IMR-90 (cell line): ENCODE measurements around the gene YJEFN3. TPM values are rescaled to one million over a fixed set of nuclear protein-coding genes. Genes with fewer than 3 reads are reported as not detected.
A peak's percentile ranks its signal among the peaks of the same experiment; 100 is the strongest.

ENCODE experiments used
- ATAC-seq: fragments of 200-7000 bp; cut with Tn5 transposase; 2 replicates; pipeline ENCODE4 v1.9.1; 2020; ENCODE audit warnings: low read depth, mild to moderate bottlenecking, moderate library complexity
- BruUV-seq: library from RNA; stranded (reverse); fragments of 400-500 nt; replicated peaks from 2 replicates; lab custom pipeline; 2021; lab: Mats Ljungman, UMichigan
- CTCF ChIA-PET: fragments of 300-600 bp; formaldehyde crosslinking; extraction: SDS; loops from one replicate; lab custom pipeline; 2021; ENCODE audit warnings: antibody characterized with exemption; lab: Yijun Ruan, JAX
- POLR2A ChIA-PET: fragments of 300-600 bp; sonication (Branson Sonifier 250); formaldehyde crosslinking; loops from one replicate; lab custom pipeline; 2022; ENCODE audit warnings: antibody characterized with exemption; ENCODE audit not compliant: unreplicated experiment; lab: Charles Lee
- DNase-seq: peaks from one replicate; pipeline ENCODE4 v3.0.0; 2013
- H2AFZ ChIP-seq: replicated peaks from 2 replicates; pipeline ENCODE3; 2013; ENCODE audit warnings: low read length, mild to moderate bottlenecking; ENCODE audit not compliant: poor library complexity
- H2AK5ac ChIP-seq: 2 replicates; pipeline ENCODE4 v1.6.1; 2013; ENCODE audit warnings: low read depth, low read length, inconsistent platforms
- H2AK9ac ChIP-seq: replicated peaks from 2 replicates; pipeline ENCODE3; 2013; ENCODE audit warnings: mild to moderate bottlenecking, low read depth, low read length, moderate library complexity; ENCODE audit not compliant: poor library complexity
- H2BK120ac ChIP-seq: 2 replicates; pipeline ENCODE4 v1.6.1; 2013; ENCODE audit warnings: low read depth, low read length, inconsistent platforms
- H2BK15ac ChIP-seq: 3 replicates; pipeline ENCODE4 v1.6.1; 2013; ENCODE audit warnings: low read depth, low read length, inconsistent platforms
- H2BK20ac ChIP-seq: 2 replicates; pipeline ENCODE4 v1.6.1; 2013; ENCODE audit warnings: low read depth, mild to moderate bottlenecking, inconsistent platforms, low read length, moderate library complexity
- H2BK5ac ChIP-seq: 2 replicates; pipeline ENCODE4 v1.6.1; 2013; ENCODE audit warnings: mild to moderate bottlenecking, low read depth, low read length, inconsistent platforms; ENCODE audit not compliant: poor library complexity, severe bottlenecking
- H3K14ac ChIP-seq: replicated peaks from 2 replicates; pipeline ENCODE4 v1.6.1; 2013; ENCODE audit warnings: low read depth, low read length, inconsistent platforms
- H3K18ac ChIP-seq: 2 replicates; pipeline ENCODE4 v1.6.1; 2013; ENCODE audit warnings: low read depth, low read length, control low read depth
- H3K23ac ChIP-seq: 2 replicates; pipeline ENCODE4 v1.6.1; 2013; ENCODE audit warnings: low read depth, low read length, inconsistent platforms
- H3K27ac ChIP-seq: 2 replicates; pipeline ENCODE4 v1.5.1; 2013; ENCODE audit warnings: mild to moderate bottlenecking, control low read depth, low read length; ENCODE audit not compliant: insufficient read depth
- H3K27me3 ChIP-seq: 2 replicates; pipeline ENCODE4 v1.6.1; 2013; ENCODE audit warnings: low read length; ENCODE audit not compliant: control insufficient read depth, insufficient read depth
- H3K36me3 ChIP-seq: 2 replicates; pipeline ENCODE4 v1.6.1; 2013; ENCODE audit warnings: low read length, mixed read lengths; ENCODE audit not compliant: control insufficient read depth, insufficient read depth
- H3K4ac ChIP-seq: 2 replicates; pipeline ENCODE4 v1.6.1; 2013; ENCODE audit warnings: low read depth, low read length, inconsistent platforms
- H3K4me1 ChIP-seq: 2 replicates; pipeline ENCODE4 v1.6.1; 2013; ENCODE audit warnings: low read length, mixed read lengths; ENCODE audit not compliant: control insufficient read depth, insufficient read depth
- H3K4me2 ChIP-seq: 2 replicates; pipeline ENCODE4 v1.6.1; 2013; ENCODE audit warnings: low read depth, mild to moderate bottlenecking, control low read depth, low read length, moderate library complexity
- H3K4me3 ChIP-seq: 2 replicates; pipeline ENCODE4 v1.5.1; 2013; ENCODE audit warnings: low read depth, mild to moderate bottlenecking, control low read depth, low read length, moderate library complexity; ENCODE audit not compliant: insufficient read depth
- H3K56ac ChIP-seq: 2 replicates; pipeline ENCODE4 v1.6.1; 2013; ENCODE audit warnings: low read length, inconsistent platforms; ENCODE audit not compliant: insufficient read depth; ENCODE audit errors: extremely low read depth
- H3K79me1 ChIP-seq, 2 experiments: 2 replicates each; pipeline ENCODE4 v1.6.1; 2013; ENCODE audit warnings: low read length in 2 of 2, inconsistent platforms in 1 of 2, low read depth in 1 of 2
- H3K9ac ChIP-seq: 2 replicates; pipeline ENCODE4 v1.6.1; 2013; ENCODE audit warnings: low read depth, low read length, control low read depth
- H3K9me1 ChIP-seq: 2 replicates; pipeline ENCODE4 v1.6.1; 2013; ENCODE audit warnings: low read length, inconsistent platforms; ENCODE audit not compliant: insufficient read depth
- H3K9me3 ChIP-seq: 2 replicates; pipeline ENCODE4 v1.6.1; 2013; ENCODE audit warnings: low read length; ENCODE audit not compliant: control insufficient read depth, insufficient read depth
- H4K20me1 ChIP-seq: 2 replicates; pipeline ENCODE4 v1.6.1; 2013; ENCODE audit warnings: low read length, inconsistent platforms; ENCODE audit not compliant: insufficient read depth
- H4K5ac ChIP-seq: 2 replicates; pipeline ENCODE4 v1.6.1; 2013; ENCODE audit warnings: mild to moderate bottlenecking, low read depth, low read length, control low read depth
- H4K8ac ChIP-seq, 2 experiments: 2 replicates each; pipeline ENCODE4 v1.6.1; 2013; ENCODE audit warnings: low read depth in 2 of 2, low read length in 2 of 2, control low read depth in 1 of 2, inconsistent platforms in 1 of 2
- H4K91ac ChIP-seq: 2 replicates; pipeline ENCODE4 v1.6.1; 2013; ENCODE audit warnings: low read depth, low read length, inconsistent platforms; ENCODE audit not compliant: insufficient read depth
- CEBPB ChIP-seq: IDR thresholded peaks from 2 replicates; pipeline ENCODE4 v1.6.1; 2012; ENCODE audit warnings: low read depth, low read length, improper control_type of control experiment
- RAD21 ChIP-seq: IDR thresholded peaks from 2 replicates; pipeline ENCODE4 v1.6.1; 2012; ENCODE audit warnings: low read length, improper control_type of control experiment
- WGBS, 2 experiments: methylation state at CpG; one replicate each; pipeline versions ENCODE4 v1.1.5 to v1.1.7; 2013; ENCODE audit warnings: missing lambda C conversion rate in 2 of 2; ENCODE audit not compliant: insufficient read length in 1 of 2; ENCODE audit errors: extremely low coverage in 2 of 2; 5-methylcytosine and 5-hydroxymethylcytosine counted together
- dilution Hi-C: fragments of 300-500 bp; cut with HindIII; formaldehyde crosslinking; loops from one replicate; pipeline ENCODE4 v1.14.3; 2018; ENCODE audit warnings: low sequenced_read_pairs; ENCODE audit not compliant: unreplicated experiment
- in situ Hi-C: fragments of 300-500 bp; cut with MboI; formaldehyde crosslinking; loops from 3 replicates; pipeline ENCODE4 v1.14.3; 2019; ENCODE audit warnings: low sequenced_read_pairs, inconsistent platforms, mixed read lengths
- intact Hi-C: fragments of 100-400 bp; cut with micrococcal nuclease; formaldehyde crosslinking; loops from 2 replicates; pipeline ENCODE4 v1.10.0; 2022
- polyA plus RNA-seq, 3 experiments: library from polyadenylated mRNA; depleted of rRNA; stranded (reverse); fragments of >200 nt; gene quantifications; 2 replicates each; pipeline ENCODE4 v1.2.3, GENCODE V29; 2012; ENCODE audit warnings: low replicate concordance in 1 of 3
- total RNA-seq: library from RNA; depleted of rRNA; stranded (reverse); fragments of >200 nt; gene quantifications from 2 replicates; pipeline ENCODE4 v1.2.3, GENCODE V29; 2012

YJEFN3 gene
- total and polyA plus RNA-seq, 2 of the 4 experiments (the other 2 are of a cell fraction): 0.72 to 4.0 TPM

DNA sequence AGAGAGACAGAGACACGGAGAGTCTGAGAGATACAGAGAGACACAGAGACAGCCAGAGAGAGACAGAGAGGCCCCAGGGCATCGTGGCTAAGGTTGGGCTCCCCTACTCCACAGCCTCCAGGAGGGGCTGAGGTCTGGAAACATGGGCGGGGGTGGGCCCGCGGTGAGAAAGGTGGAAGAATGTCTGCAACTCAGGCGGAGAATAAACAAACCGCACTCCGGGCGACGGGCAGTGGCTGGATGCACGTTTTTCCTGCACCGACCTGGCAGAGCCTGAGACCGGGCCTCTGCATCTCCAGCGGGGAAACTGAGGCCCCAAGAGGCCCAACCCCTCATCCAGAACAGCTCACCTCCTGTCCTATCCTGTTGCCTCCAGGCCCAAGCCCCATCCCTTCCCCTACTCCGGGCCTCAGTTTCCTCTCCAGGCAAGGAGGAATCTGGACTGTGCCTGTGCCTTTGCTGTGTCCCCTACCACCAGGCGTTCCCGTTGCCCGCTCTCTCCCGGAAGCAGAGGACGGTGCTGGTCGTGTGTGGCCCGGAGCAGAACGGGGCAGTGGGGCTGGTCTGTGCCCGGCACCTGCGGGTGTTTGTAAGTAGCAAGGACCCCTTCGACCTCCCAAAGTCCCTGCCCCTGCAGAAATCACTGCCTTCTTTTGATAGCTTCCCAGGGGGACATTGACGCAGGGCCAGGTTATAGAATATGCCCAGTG lies 6.0 kb downstream of the YJEFN3 start:
- Histone ChIP-seq H2AFZ (no peak overlapping the region), H2BK20ac (no peak overlapping the region), H3K36me3 (no peaks in the 10 kb centered on the region), H4K8ac (no peak overlapping the region), H4K91ac (no peak overlapping the region), H3K27ac (no peak overlapping the region), H3K4me3 (no peak overlapping the region), H3K4me2 (no peak overlapping the region), H2AK9ac (no peak overlapping the region), H3K56ac (no peak overlapping the region), H3K23ac (no peak overlapping the region), H3K4ac (no peak overlapping the region), H3K27me3 (peaks cover 16% of the 10 kb centered on the region), H3K18ac (no peak overlapping the region), H2BK15ac (no peak overlapping the region), H4K20me1 (peaks cover 11% of the 10 kb centered on the region; the same call in 1 of the 2 replicates), H3K9me3 (no peaks in the 10 kb centered on the region), H3K79me1 (no peaks in the 10 kb centered on the region; a peak in 1 of 4 replicates), H3K14ac (no peak overlapping the region), H3K9ac (no peak overlapping the region), H3K9me1 (no peaks in the 10 kb centered on the region), H4K5ac (no peak overlapping the region), H2AK5ac (0 out of 2 replicates have a peak overlapping the region, but pooled peaks have one; percentile 15), H2BK120ac (no peak overlapping the region), H3K4me1 (peaks cover 5% of the 10 kb centered on the region), H2BK5ac (no peak overlapping the region)
- TF ChIP-seq RAD21 (no peak), CEBPB (no peak)
- ATAC-seq (no peak), DNase-seq (no peak)
- ChIA-PET CTCF (no interaction called here), POLR2A (no interaction called here)
- BruUV-seq: no TSS peak
- WGBS, 2 experiments: 57% methylated on average over 17 of the region's 27 CpGs; no CpG with 5 or more reads in 1 of the 2 experiments
- intact Hi-C loops: no loop called here
- in situ Hi-C loops: loop anchor here (5.0 to 25.0 kb wide), 2 partner anchors 108 to 428 kb away; partner anchors contain the start of gene GMIP
- dilution Hi-C loops: no loop called here
